SK-N-DZ (cell line): ENCODE measurements around the gene ACTL6A. TPM values are rescaled to one million over a fixed set of nuclear protein-coding genes. Genes with fewer than 3 reads are reported as not detected.
A peak's percentile ranks its signal among the peaks of the same experiment; 100 is the strongest.
"Not testable (repeated sequence)": the region's sequence is repeated elsewhere in the genome, so short reads cannot be mapped to it uniquely, and the experiment has no call there.

Experiments used
- DNase-seq: peaks from one replicate; pipeline ENCODE4 v3.0.0-alpha.2; 2015; ENCODE audit warnings: low spot score
- polyA plus RNA-seq, 2 experiments: library from polyadenylated mRNA; depleted of rRNA; stranded (reverse); fragments of >200 nt; gene quantifications; 2 replicates each; pipeline ENCODE4 v1.2.3, GENCODE V29; 2014

Gene ACTL6A
- 316 and 423 TPM in 2 replicates for polyA plus RNA-seq (2014; cell fraction: cytosol; rRNA removed)
- polyA plus RNA-seq (2014; cell fraction: nucleus; rRNA removed) = 311 and 338 TPM in 2 replicates

DNA sequence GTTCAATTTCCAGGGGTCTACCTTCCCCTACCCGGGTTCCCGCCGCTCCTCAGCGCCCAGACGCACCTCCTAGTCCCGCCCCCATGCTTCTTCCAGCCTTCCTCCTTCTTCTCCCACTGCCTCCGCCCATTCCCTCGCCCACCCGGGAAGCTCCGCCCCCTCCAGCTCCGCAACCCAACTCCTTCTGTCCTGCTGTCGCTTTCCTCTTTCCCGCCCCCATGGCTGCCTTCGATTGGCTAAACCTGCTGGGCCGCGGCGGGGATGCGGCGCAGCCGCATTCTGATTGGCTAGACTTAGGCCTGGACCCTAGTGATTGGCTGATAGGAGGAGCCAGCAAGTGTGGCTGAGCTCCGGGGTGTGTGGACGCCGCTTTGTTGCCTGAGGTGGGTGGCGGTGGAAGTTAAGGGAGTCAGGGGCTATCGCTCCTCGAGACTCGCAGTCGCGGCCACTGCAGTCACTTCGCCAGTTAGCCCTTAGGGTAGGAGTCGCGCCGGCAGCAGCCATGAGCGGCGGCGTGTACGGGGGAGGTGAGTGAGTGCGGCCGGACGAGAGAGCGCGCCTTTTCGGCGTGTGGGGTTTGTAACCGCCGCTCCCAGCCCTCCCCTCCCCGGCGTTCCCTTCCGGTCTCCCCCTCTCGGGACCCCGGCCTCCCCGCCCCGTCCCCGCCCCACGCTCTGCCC lies at the start of gene ACTL6A:
Gene ACTL6A, plus strand, starts transcription at position 336 of the 680 bp plus-strand sequence. Its CDS starts 167 bp downstream, at position 503.
- peak; percentile 100 for DNase-seq

- DNase-seq = no peak
Measured at GRCh38 chr3:179513862-179514261, 48.9 kb upstream of the ACTL6A start.

DNA sequence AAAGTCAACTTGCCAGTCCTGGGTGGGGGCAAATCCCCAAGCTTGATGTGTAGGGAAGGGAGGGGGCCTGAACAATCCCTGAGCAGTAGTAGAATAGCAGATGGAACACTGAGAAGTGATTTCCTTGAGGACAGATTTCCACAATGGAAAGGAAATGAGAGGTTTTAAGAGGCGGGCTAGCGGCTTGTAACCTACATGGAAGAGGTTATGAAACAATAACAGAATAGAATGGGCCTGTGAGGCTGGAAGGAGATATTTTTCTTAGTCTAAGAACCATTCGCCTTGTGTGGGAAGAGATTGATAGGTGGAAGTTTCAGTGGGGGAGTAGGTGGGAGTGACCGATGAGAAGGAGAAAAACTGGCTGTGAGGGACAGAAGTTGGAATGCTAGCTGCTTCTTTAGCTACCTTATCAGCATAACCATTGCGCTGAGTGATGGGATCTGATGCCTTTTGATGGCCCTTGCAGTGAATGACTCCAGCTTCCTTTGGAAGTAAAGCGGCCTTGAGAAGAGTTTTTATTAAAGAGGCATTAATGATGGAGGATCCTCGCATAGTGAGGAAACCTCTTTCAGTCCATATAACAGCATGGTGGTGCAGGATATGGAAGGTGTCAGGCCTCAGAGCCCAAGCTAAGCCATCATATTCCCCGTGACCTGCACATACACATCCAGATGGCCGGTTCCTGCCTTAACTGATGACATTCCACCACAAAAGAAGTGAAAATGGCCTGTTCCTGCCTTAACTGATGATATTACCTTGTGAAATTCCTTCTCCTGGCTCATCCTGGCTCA lies 46.1 kb upstream of the ACTL6A start:
- not testable (repeated sequence) for DNase-seq

DNA sequence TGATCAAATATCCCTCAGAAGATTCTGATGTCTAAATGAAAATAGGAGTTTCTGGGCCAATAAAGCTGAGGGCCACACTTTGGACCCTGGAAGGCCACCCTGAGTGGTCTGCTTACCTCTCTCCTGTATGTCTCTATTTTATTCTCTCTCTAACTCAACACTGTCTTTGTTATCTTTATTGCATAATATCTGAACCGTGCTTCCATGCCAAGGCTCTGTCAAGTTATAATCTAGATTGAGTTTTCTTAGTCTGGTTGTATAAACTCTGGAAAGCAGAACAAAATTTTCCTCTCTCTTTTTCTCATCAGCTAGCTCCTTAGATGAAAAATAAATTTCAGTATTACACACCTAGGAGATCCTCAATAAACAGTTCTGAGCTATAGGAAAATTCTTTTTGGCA lies 36.2 kb upstream of the ACTL6A start:
- DNase-seq = no peak

GRCh38 chr3:179526989-179527391 lies 35.7 kb upstream of the ACTL6A start:
- peak; percentile 40 for DNase-seq

DNA sequence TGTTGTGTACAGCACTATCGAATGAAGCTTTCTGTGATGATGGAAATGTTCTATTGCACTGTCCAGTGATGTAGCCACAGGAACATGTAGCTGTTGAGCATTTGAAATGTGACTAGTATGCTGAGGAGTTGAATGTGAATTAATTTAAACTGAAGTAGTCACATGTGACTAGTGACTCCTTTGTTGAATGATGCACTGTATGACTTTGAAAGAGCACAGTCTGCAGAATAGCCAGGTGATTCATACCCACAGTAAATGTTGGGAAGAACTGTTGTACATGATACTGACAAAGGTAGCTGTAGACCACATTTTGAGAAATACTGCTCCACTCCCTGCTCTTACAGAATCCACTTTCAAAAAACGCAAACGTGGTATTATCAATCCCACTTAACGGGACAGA lies 34.0 kb upstream of the ACTL6A start:
- DNase-seq = no peak

- DNase-seq = no peak
Measured at GRCh38 chr3:179531576-179531975, 31.1 kb upstream of the ACTL6A start.

GRCh38 chr3:179533274-179533673 lies 29.5 kb upstream of the ACTL6A start:
- no peak for DNase-seq

DNA sequence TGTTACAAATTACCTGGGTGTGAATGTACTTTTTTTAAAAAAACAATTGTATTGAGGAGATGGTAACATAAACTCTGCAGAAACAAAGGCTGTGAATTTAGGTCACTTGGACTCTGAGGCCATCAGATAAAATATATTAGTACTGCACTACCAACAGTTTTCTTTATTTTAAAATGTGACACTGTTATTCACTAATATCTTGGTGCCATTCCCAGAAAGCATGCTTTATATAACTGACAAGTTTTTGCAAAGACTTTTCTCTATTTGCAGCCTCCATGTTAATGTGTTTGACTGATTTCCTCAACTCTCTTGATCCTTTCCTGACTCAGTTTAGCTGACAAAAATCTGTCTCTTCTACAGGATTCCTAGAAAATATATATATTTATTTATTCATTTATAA lies 26.5 kb upstream of the ACTL6A start:
- DNase-seq = no peak

- no peak for DNase-seq
Measured at GRCh38 chr3:179541094-179541493, 21.6 kb upstream of the ACTL6A start.

GRCh38 chr3:179541596-179541995 lies 21.1 kb upstream of the ACTL6A start:
- no peak for DNase-seq

- no peak for DNase-seq
Measured at GRCh38 chr3:179542375-179542774, 20.4 kb upstream of the ACTL6A start.

- DNase-seq = no peak
Measured at GRCh38 chr3:179544981-179545645, 17.6 kb upstream of the ACTL6A start.

DNA sequence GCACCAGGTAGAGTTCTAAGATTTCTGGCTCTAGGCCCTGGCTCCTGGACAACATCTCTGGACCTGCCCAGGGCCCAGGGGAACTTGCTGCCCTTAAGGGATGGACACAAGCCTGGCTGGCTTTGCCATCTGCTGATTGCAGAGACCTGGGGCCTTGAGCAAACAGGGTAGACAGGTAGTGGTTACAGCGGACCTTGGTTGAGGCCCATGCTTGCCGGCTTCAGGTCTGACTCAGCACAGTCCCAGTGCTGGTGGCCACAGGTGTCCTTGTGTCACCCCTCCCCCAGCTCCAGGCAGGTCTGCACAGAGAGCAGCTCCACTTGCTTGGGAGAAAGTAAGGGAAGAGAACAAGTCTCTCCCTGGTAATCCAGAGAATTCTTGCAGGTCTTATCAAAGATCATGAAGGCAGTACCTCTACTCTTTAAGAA lies 15.9 kb upstream of the ACTL6A start:
- no peak for DNase-seq

DNA sequence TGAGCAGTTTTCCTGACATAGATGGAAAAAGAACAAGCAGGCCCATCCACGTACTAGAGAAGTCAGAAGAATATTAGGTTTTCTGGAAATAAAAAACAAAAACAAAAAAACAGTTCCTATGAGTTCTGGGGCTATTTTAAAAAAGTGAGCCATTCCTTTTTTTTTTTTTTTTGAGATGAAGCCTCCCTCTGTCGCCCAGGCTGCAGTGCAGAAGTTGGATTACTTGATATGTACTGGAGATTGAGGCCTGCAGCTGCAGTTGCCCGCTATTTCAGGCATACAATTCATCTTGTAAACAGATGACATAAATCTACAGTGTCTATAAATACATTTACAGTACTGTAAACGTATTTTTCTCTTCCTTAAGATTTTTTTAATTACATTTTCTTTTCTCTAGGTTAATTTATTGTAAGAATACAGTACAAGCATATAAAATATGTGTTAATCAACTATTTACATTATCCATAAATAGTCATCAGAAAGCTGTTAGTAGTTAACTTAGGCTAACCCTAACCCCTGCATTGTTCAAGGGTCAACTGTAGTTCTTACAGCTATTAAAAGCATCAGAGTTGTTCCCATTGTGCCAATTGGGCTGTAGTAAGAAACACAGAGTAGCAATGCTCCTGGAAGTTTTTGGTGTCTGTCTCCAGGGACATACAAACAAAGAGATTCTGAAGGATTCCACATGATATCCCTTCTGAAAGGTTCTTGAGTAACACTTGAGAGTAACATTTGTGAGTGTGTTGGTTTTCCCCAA lies 11.2 kb upstream of the ACTL6A start:
- no peak for DNase-seq

DNA sequence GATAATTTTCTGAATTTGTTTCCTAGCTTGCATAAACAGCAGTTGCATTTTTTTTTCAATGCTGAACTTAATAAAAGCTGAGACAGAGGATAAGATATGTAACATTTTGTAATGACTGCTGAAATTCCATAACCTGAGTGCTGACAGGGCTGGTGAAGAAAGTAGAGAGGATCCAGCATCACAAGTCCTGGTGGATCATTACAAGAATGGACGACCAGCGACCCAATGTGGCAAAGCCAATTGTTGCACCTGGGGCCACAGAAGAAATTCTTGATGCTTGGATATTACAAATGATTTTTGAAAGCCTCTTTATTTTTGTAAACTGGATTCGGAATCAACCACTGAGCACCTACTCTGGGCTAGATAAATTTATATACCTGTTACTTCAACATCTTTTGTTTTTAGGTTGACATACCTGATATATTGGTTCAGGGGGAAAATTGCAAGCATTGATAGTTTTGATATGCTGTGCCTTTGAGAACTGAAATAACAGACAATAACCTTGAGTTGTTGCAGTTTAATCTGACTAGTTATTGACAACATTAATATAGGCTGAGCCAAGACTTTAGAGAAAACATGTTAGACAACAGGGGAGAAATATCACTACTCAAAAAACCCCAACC lies 3.9 kb upstream of the ACTL6A start:
- DNase-seq = peak; percentile 74

GRCh38 chr3:179560791-179561190 lies 1.9 kb upstream of the ACTL6A start:
- DNase-seq = no peak

GRCh38 chr3:179563271-179563783 lies 601 bp downstream of the ACTL6A start:
- peak; percentile 83 for DNase-seq

- no peak for DNase-seq
Measured at GRCh38 chr3:179565496-179565895, 2.8 kb downstream of the ACTL6A start.

GRCh38 chr3:179580992-179581391 lies 18.3 kb downstream of the ACTL6A start:
- DNase-seq = no peak

GRCh38 chr3:179589143-179589542 lies 26.4 kb downstream of the ACTL6A start:
- no peak for DNase-seq
